Activated CD4-positive, alpha-beta T cell treated with anti-CD3 and anti-CD28 coated beads, Interleukin-10, Interleukin-2, amounts not matched to agents 100 ng/mL and 50 ng/mL, durations not matched to agents 16 hours and 8 hours (primary cell): Measurements from ENCODE around the gene LRRC59.
"Not testable (repeated sequence)": the region's sequence is repeated elsewhere in the genome, so short reads cannot be mapped to it uniquely, and the experiment has no call there.

ENCODE experiments used
- DNase-seq: peaks from one replicate; pipeline ENCODE4 v3.0.0-alpha.2; 2020

Gene LRRC59

GRCh38 chr17:50397111-50397918, at the start of gene LRRC59:
Gene LRRC59 (minus strand): TSS chr17:50397523. CDS start chr17:50397317, 206 bp downstream.
- peak; percentile 94 for DNase-seq

GRCh38 chr17:50445730-50446325, 48.5 kb upstream of the LRRC59 start:
- no peak for DNase-seq

DNA sequence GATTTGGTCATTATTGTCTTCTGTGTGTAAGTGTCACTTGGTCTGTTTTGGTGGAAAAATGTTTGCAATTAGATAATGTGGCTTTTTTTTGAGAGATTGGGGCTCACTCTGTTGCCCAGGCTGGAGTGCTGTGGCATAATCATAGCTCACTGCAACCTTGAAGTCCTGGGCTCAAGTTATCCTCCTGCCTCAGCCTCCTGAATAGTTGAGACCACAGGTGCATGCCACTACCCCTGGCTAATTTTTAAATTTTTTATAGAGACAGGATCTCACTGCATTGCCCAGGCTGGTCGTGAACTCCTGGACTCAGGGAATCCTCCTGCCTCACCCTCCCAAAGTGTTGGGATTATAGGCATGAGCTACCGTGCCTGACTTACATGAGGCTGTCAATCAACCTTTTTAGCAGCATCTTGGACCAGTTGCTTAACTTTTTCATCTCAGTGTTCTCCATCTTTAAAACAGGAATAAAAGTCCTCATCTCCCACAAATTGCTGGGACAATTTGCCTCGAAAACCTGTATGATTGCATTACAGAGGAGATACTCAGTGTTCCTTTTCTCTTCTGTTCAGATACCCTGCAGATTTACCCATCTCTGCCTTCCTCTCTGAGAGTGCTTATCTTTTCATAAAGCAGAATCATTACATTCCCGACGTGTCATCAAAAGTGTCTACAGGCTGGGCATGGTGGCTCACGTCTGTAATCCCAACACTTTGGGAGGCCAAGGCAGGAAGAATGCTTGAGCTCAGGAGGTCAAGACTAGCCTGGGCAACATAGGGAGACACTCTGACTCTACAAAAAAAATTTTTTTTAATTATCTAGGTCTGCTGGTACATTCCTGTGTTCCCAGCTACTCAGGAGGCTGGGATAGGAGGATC, 47.8 kb upstream of the LRRC59 start:
- DNase-seq: no peak

DNA sequence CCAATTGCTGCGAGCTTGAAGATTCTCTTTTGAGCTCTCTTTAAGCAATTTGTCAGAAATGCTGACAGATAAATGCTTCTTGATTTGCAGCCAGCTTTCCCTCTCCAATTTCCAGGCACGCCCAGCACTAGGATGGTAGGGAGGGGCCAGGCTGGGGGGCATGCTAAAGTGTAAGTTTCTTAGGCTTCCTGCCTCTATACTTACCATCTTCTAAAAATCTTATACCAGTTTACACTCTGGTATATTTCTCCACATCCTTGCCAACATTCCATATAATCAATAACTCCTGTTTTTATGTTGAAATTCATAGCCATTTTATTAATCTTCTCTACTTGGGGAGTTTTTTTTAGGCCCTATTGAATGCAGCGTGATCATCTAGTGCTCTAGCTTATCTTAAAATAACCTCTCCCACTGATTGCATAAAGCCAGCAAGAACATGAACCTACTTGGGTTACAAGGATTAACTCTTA, 46.2 kb upstream of the LRRC59 start:
- no peak for DNase-seq

GRCh38 chr17:50440838-50441829, 43.8 kb upstream of the LRRC59 start:
- DNase-seq: no peak

- DNase-seq: no peak
Measured at GRCh38 chr17:50440172-50440837, 43.0 kb upstream of the LRRC59 start.

- DNase-seq: no peak
Measured at GRCh38 chr17:50439008-50439407, 41.7 kb upstream of the LRRC59 start.

DNA sequence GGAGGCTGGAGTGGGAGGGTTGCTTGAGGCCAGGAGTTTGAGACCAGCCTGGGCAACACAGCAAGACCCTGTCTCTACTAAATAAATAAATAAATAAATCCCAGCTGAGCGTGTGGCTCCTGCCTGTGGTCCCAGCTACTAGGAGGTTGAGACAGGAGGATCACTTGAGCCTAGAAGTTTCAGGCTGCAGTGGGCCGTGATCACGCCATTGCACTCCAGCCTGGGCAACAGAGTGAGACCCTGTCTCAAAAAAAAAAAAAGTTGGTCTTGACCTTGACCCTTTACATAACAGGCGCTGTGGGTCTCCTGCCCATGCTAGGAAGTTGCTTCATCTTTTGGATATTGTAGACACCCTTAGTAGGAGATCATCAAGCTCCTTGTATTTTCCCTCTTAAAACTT, 40.1 kb upstream of the LRRC59 start:
- DNase-seq: no peak

GRCh38 chr17:50432125-50432762, 34.9 kb upstream of the LRRC59 start:
- no peak for DNase-seq

DNA sequence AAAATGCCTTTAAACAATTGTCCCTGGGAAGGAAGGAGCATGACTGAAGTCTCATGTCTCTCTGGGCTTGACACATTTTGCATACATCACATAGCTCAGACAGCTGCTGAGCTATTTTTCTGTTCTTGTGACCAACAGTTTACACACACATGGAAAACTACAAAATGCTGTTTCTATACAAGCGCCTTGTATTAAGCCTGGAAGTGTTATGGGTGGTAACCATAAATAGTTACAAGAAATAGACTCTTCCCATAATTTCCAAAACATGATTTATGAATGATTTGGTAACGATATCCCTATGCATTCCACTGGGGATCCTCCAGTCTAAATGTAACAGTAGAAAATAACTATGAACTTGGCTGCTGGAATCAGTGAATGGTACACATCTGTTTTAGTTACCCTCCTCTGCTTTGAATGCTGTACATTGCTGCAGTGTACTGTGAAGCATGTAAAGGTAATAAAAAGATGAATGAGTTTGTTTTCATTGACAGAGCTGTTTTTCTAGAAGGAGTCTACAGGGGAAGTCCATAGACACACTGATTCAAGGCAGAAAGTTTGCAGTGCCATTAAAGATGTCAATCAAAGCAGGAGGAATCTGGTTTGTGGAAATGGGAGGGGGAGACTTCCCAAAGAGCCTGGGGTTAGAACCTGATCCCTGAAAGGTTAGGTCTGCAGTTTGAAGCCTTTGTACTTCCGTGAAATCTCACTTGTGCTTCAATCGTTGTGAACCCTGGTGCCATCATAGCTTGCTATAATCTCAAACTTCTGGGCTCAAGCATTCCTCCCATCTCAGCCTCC, 33.7 kb upstream of the LRRC59 start:
- no peak for DNase-seq

DNA sequence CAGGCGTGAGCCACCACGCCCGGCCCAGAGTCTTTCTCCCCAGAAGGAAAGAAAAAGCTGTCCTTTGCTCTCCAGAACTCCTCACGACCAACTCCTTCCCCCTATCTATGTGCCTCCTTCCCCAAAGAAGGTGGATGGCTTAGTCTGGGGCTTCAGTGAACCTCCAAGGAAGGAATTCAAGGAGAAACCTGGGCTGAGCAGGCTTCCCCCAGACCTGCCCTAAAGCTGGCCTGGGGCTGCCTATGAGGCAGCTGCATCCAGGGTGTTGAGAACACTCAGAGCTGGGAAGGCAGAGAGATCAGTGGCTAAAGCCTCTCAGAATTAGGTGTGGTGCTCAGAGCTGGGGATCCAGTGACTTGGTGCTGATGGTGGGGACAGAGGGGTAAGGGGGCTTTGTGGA, 32.5 kb upstream of the LRRC59 start:
- DNase-seq: no peak

DNA sequence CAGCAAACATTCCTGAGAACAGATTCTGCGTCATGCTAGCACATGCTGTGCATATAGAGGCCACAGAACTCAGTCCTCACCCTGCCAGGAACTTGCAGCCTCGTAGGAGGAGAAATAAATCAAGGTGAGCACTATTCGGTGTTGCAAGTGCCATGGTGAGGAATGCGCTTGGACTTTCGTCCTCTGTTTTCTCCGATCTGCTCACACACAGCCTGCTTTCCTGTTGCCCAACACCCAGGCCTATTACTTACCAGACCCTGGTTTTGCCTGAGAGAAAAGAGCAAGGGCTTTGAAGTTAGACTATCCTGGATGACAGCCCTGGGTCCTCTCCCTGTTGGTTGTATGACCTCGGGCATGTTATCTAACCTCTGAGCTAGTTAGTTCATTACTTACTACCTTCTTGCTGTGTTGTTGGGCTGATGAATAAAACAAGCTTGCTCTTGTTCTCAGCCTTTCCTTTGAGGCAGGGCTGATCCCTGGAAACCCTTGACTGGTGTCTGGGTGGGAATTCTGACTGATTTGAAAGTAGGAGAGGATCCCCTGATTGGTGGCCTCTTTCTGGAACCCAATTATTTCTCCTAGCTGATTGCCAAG, 31.6 kb upstream of the LRRC59 start:
- DNase-seq: no peak

DNA sequence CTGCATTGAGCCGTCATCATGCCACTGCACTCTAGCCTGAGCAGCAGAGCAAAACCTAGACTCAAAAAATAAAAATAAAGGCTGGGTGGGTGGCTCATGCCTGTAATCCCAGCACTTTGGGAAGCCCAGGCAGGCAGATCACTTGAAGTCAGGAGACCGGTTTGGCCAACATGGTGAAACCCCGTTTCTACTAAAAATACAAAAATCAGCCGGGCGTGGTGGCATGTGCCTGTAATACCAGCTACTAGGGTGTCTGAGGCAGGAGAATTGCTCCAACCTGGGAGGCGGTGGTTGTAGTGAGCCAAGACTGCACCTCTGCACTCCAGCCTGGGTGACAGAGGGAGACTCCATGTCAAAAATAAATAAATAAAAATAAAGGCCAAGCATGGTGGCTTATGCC, 30.8 kb upstream of the LRRC59 start:
- DNase-seq: not testable (repeated sequence)

DNA sequence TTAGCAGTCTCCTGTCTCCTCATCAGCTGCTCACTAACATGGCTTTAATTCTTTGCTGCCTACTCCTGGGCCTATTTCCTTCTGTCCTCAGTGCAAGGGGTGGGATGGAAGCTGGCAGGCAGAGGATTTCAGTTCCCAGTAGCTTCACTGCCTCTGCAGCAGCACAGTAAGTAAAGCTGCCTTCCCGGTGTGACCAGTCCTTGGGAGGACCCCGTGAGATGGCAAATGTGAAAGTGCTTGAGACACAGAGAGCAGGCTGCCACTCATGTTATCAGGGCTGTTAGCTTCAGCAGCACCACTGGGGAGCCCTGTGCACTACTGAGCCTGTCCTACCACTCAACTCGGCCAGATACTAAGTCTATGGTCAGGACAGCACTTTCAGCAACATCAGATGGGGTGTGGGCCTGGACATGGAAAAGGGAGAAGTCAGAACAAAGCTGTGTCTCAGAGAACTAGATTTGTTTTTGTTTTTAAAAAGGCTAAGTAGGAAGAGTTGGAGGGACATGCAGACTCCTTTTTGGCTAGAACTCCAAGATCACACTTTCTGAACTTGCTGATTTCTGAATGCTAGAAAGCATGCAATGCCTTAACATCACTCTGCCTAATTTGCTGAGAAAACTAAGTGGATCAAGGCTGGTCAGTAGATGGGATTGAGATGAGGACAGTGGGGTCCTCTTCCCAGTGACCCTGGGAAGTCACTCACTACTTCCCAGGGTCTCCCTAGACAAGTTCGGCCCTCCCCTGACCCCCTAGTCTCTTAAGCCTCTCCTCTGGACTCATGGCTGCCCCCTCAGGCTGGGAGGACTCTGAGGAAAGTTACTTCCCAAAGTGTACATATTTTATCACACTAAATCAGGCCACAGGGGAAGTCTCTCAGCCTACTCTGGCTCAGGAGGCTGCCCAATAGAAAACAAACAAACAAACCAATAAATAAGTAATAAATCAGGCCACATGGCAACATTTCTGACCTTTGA, 29.8 kb upstream of the LRRC59 start:
- peak; percentile 44 for DNase-seq

DNA sequence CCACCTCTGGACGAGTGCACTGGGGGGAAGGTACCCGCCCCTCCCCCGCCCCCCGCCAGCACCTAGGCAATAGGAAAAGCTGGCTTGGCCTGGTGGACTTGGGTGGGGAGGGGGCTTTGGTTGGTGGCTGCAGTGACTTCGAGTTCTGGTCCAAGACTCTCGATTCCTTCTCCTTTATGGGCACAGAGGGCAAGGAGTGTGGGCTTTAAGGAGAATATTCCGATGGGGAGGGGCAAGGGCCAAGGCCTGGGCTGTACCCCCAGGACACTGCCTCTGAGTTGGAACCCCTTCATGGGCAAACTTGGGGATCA, 29.1 kb upstream of the LRRC59 start:
- DNase-seq: no peak

- DNase-seq: peak; percentile 78
Measured at GRCh38 chr17:50425682-50426471, 28.6 kb upstream of the LRRC59 start, which contains the start of gene ACSF2. Gene ACSF2 (plus strand): TSS chr17:50426218. CDS start chr17:50426262, 44 bp downstream.

DNA sequence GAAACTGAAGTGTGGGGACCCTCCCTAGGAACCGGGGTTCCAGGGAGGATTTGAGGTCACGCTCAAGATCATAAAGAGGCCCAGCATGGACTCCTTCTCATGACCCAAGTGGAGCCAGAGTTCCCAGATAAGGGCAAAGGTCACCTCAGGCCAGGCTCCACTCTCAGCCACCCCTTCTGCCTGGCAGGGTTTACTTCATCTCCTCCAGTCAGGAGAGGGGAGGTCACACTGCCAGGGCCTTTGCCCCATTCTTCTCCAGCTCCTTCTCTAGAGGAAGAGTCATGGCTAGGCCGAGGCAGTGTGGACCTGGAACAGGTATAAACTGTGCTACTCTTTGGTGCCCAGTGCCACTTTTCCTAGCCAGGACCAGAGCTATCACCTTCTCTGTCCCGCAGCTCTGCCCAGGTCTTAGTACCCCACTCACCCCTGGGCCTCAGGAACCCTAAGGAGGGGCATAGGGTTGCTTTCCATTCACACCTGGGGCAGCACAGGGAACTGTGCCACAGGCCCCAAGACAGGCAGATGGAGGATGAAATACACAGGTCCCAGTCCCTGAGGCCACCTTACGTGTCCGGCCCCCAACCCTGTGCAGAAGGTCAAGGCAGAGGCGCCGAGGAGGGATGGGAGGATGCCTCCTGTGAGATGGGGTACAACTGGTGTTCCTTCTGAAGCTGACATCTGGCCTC, 27.8 kb upstream of the LRRC59 start:
- DNase-seq: no peak
